ENCODE measurements around the gene FLT3LG.

FLT3LG gene

GRCh38 chr19:49520705-49521319 lies 46.8 kb downstream of the FLT3LG start:
- no peak for DNase-seq

GRCh38 chr19:49524812-49525455 lies 50.9 kb downstream of the FLT3LG start:
- no peak for DNase-seq

GRCh38 chr19:49528211-49528771 lies 54.3 kb downstream of the FLT3LG start:
- no peak for DNase-seq

GRCh38 chr19:49530708-49531107 lies 56.7 kb downstream of the FLT3LG start:
- DNase-seq, result no peak

DNA sequence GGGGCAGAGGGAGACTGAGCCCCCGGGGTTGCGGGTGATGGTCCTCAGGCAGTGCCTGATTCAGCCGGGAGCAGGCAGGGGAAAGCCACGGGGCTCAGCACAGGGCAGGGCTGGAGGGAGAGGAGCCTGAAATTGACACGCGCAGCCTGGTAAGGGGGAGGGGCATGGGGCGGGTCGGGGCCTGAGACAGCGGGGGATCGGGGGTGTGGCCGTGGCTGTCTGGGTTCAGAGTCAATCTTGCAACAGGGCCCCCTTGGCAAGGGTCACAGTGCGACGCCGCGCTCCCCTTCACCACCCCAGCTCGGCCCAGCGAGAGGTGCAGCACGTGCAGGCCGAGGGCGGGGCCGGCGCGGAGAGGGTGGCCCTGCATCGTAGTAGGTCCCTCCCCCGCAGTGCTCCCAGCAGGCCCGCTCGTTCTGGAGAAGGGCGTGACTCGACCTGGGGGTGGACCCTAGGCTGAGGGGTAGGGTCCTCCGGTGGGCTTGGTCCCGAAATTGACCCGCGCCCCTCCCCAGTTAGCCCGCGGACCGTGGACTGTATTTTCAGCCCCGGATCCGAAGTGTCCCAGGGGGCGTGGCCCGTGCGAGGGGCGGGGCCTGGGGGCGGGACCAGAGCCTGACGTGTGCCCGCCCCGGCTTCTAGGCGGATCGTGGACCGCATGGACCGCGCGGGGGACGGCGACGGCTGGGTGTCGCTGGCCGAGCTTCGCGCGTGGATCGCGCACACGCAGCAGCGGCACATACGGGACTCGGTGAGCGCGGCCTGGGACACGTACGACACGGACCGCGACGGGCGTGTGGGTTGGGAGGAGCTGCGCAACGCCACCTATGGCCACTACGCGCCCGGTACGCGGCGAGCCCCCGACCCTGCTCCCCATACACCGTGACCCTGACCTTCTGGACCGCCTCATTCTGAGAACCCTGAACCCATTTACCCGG lies 59.8 kb downstream of the FLT3LG start:
- DNase-seq, result peak; percentile 84

DNA sequence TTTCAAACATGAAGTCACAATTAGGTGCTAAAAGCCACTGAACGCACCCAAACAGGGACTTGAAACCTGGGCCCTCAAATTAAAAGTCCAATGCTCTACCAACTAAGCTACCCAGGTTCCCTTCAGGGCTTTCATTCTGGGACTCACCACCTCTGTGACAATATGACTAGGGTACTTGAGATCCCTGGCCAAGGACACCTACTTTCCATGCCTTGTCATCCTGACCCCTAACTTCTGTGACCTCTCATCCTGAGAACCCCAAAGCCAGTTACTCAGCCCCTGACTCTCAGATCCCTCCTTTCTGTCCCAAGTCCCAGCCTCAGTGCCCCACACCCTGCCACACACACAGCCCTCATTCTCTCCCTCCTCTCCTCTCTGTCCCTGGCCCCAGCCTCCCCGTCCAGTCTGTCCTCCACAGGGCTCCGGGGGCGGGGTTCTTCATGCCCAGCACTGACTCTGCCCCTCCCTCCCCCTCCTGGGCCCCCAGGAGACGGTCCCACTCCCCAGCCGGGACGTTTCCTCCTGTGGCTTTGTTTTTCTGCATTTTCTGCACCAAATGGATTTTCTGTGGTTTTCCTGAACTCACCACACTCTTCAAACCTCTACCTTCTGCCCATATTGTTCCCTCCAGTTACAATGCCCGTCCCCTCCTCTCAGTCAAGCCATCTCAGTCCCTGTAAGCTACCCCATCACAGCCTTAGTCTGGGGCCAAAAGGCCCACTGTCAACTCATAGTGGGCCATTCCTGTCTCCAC lies 60.8 kb downstream of the FLT3LG start:
- no peak for DNase-seq
